ENCODE data around the gene TMEM272.

DNA sequence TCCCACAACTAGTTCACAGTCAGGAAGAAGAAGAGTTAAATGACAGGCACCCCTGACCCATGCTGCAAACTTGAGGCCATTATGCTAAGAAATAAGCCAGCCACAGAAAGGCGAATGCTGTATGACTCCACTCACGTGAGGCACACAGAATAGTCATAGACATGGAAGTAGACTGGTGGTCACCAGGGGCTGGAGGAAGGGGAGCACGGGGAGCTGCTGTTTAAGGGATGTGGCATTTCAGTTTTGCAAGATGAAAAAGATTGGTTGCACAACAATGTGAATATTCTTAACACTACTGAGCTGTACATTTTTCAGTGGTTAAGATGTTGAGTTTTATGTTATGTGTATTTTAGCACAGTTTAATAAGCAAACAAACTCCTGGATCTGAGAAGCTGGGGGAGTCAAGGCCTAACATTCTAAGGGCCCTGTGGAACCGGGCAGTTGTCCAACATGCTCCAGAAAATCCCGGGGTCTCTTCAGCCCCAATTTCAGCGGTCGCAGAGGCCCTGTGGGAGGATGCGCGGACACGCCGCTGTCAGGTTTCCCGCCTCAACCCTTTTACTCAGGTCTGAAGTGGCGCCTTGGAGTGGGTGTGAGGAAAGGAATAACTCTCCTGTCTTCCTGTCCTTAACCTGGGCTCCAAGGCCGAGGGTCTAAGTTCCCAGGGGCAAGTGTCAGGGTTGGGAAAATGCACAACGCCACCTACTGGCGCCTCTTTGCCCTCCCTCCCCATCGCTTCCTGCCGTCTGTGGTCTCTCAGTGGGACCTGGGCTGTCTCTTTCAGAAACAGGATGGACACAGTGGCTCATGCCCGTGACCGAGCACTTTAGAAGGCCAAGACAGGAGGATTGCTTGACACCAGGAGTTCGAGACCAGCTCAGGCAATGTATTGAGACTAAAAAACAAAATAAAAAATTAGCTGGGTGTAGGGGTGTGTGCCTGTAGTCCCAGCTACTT lies 4.4 kb upstream of the TMEM272 start:
- TF ChIP-seq RAD21 (IDR thresholded peaks at IDR 0.05; ENCODE audit: low read length) (no peak), POLR2A (IDR thresholded peaks at IDR 0.05; ENCODE audit: low read depth, low read length) (no peak), MAFK (IDR thresholded peaks at IDR 0.05; ENCODE audit: low read depth, low read length) (no peak), RCOR1 (IDR thresholded peaks at IDR 0.05; ENCODE audit: insufficient replicate concordance, low read length) (no peak), MXI1 (IDR thresholded peaks at IDR 0.05; ENCODE audit: borderline replicate concordance, low read depth, low read length) (no peak), MAZ (IDR thresholded peaks at IDR 0.05; ENCODE audit: borderline replicate concordance, low read depth, low read length) (no peak)
- TF ChIP-seq, protein P1, sequence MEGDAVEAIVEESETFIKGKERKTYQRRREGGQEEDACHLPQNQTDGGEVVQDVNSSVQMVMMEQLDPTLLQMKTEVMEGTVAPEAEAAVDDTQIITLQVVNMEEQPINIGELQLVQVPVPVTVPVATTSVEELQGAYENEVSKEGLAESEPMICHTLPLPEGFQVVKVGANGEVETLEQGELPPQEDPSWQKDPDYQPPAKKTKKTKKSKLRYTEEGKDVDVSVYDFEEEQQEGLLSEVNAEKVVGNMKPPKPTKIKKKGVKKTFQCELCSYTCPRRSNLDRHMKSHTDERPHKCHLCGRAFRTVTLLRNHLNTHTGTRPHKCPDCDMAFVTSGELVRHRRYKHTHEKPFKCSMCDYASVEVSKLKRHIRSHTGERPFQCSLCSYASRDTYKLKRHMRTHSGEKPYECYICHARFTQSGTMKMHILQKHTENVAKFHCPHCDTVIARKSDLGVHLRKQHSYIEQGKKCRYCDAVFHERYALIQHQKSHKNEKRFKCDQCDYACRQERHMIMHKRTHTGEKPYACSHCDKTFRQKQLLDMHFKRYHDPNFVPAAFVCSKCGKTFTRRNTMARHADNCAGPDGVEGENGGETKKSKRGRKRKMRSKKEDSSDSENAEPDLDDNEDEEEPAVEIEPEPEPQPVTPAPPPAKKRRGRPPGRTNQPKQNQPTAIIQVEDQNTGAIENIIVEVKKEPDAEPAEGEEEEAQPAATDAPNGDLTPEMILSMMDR (conservative IDR thresholded peaks at IDR 0.05; ENCODE audit: low read depth, low read length), result peak; percentile 25
- TF ChIP-seq, protein P2, sequence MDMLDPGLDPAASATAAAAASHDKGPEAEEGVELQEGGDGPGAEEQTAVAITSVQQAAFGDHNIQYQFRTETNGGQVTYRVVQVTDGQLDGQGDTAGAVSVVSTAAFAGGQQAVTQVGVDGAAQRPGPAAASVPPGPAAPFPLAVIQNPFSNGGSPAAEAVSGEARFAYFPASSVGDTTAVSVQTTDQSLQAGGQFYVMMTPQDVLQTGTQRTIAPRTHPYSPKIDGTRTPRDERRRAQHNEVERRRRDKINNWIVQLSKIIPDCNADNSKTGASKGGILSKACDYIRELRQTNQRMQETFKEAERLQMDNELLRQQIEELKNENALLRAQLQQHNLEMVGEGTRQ (IDR thresholded peaks at IDR 0.05; ENCODE audit: low read depth, low read length), result peak; percentile 20; the same call in 1 of the 2 replicates
